ENCODE results near the gene CDH5.

DNA sequence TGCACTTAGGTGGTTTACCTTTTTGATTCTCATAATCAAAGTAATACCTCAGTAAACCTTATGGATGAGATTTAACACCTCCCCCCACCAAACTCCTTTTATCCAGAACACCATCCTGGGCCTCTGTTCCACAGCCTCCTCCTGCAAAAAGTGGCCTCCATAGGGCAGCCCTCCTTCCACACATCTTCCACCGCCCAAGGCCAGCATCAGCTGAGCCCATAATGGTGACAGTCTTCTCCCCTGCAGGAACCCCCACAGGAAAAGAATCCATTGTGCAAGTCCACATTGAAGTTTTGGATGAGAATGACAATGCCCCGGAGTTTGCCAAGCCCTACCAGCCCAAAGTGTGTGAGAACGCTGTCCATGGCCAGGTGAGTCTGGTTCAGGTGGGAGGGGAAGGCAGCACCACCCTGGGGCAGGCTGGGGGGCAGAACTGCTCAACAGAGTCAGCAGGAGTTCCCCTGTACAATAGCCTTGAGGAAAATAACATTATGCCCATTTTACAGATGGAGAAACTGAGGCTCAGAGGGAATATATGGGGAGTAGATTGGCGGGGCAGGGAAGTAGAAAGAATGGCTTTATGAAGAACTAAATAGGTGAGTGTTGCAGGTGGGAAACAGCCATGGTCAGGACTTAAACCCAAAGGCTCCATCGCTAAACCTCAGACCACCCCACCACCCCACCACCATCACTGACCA is 31.4 kb downstream of the CDH5 start:
- TF ChIP-seq POLR2A (IDR thresholded peaks at IDR 0.05; ENCODE audit: low read depth, low read length) (no peak), CEBPB (IDR thresholded peaks at IDR 0.05; ENCODE audit: low read depth, low read length) (no peak), MXI1 (IDR thresholded peaks at IDR 0.05; ENCODE audit: borderline replicate concordance, low read depth, low read length) (no peak)
- TF ChIP-seq, protein P1, sequence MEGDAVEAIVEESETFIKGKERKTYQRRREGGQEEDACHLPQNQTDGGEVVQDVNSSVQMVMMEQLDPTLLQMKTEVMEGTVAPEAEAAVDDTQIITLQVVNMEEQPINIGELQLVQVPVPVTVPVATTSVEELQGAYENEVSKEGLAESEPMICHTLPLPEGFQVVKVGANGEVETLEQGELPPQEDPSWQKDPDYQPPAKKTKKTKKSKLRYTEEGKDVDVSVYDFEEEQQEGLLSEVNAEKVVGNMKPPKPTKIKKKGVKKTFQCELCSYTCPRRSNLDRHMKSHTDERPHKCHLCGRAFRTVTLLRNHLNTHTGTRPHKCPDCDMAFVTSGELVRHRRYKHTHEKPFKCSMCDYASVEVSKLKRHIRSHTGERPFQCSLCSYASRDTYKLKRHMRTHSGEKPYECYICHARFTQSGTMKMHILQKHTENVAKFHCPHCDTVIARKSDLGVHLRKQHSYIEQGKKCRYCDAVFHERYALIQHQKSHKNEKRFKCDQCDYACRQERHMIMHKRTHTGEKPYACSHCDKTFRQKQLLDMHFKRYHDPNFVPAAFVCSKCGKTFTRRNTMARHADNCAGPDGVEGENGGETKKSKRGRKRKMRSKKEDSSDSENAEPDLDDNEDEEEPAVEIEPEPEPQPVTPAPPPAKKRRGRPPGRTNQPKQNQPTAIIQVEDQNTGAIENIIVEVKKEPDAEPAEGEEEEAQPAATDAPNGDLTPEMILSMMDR (conservative IDR thresholded peaks at IDR 0.05; ENCODE audit: low read depth, low read length), result no peak

Data from IMR-90 (cell line).